GM19467 (cell line): Measurements from ENCODE around the gene NYNRIN.
A peak's percentile ranks its signal among the peaks of the same experiment; 100 is the strongest.

ENCODE experiments used
- ATAC-seq: cut with Tn5 transposase; IDR thresholded peaks from one replicate; pipeline ENCODE4 v1.9.1; 2021; ENCODE audit warnings: mild to moderate bottlenecking, moderate library complexity; ENCODE audit not compliant: unreplicated experiment

Gene NYNRIN

DNA sequence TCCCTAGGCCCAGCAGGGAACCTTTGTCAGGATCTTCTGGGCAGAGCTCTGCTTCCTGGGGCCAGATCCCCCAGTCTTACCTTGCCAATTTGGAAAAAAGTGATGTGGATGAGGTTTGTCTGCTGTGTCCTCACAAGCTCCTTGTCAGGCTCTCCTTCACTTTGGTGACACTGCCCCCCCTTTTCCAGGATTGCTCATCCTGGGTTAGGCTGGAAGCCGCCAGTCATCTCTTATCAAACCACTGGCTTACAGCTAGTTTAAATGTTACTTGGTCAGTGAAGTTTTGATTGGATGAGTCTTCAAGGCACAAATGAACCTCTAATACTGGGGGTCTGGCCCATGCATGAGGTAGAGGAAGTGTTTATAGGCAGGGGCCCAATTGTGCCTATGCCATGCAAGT lies 15.3 kb downstream of the NYNRIN start:
- no peak for ATAC-seq

DNA sequence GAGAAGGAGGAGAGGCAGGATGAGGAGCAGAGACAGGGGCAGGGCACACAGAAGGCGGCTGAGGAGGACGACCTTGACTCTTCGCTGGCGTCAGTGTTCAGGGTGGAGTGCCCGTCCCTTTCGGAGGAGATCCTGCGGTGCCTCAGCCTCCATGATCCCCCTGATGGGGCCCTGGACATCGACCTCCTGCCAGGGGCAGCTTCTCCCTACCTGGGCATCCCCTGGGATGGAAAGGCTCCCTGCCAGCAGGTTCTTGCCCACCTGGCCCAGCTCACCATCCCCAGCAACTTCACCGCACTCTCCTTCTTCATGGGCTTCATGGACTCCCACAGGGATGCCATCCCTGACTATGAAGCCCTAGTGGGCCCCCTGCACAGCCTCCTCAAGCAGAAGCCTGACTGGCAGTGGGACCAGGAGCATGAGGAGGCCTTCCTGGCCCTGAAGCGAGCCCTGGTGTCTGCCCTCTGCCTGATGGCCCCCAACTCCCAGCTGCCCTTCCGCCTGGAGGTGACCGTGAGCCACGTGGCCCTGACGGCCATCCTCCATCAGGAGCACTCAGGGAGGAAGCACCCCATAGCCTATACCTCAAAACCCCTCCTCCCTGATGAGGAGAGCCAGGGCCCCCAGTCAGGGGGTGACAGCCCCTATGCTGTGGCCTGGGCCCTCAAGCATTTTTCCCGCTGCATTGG lies 16.1 kb downstream of the NYNRIN start:
- ATAC-seq = no peak

DNA sequence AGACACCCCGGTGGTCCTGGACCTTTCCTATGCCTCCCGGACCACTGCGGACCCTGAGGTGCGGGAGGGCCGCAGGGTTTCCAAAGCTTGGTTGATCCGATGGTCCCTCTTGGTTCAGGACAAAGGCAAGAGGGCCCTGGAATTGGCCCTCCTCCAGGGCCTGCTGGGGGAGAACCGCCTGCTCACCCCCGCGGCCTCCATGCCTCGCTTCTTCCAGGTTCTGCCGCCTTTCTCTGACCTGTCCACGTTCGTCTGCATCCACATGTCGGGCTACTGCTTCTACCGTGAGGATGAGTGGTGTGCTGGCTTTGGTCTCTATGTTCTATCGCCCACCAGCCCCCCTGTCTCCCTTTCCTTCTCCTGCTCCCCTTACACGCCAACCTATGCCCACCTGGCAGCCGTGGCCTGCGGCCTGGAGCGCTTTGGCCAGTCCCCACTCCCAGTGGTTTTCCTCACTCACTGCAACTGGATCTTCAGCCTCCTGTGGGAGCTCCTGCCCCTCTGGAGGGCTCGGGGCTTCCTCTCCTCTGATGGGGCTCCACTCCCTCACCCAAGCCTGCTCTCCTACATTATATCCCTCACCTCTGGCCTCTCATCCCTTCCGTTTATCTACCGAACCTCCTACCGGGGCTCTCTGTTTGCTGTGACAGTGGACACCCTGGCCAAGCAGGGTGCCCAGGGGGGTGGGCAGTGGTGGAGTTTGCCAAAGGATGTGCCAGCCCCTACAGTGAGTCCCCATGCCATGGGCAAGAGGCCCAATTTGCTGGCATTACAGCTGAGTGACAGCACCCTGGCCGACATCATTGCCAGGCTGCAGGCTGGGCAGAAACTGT lies 16.8 kb downstream of the NYNRIN start:
- ATAC-seq = no peak

DNA sequence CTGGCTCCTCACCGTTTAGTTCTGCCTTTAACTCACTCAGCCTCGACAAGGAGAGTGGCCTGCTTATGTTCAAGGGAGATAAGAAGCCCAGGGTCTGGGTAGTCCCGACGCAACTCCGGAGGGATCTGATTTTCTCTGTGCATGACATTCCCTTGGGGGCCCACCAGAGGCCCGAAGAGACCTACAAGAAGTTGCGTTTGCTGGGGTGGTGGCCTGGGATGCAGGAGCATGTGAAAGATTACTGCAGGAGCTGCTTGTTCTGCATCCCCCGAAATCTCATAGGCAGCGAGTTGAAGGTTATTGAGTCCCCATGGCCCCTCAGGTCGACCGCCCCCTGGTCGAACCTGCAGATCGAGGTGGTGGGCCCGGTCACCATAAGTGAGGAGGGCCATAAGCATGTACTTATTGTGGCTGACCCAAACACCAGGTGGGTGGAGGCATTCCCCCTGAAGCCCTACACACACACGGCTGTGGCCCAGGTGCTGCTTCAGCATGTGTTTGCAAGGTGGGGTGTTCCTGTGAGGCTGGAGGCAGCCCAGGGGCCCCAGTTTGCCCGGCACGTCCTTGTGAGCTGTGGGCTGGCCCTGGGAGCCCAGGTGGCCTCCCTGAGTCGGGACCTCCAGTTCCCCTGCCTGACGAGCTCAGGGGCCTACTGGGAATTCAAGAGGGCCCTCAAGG lies 17.6 kb downstream of the NYNRIN start:
- ATAC-seq = no peak

DNA sequence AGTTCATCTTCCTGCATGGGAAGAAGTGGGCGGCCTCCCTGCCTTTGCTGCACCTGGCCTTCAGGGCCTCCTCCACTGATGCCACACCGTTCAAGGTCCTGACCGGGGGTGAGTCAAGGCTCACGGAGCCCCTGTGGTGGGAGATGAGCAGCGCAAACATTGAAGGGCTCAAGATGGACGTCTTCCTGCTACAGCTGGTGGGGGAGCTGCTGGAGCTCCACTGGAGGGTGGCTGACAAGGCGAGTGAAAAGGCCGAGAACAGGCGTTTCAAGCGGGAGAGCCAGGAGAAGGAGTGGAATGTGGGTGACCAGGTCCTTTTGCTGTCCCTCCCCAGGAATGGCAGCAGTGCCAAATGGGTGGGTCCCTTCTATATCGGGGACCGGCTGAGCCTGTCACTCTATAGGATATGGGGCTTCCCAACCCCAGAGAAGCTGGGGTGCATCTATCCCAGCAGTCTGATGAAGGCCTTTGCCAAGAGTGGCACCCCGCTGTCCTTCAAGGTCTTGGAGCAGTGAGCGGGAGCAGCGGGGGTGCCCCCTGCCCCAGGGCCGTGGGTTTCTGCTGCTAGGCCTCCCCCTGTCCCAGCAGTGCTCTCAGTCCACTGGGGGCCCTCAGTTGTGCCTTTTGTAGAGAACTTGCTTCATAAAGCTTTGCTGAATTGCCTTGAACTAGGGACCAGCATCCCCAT lies 18.3 kb downstream of the NYNRIN start:
- no peak for ATAC-seq

DNA sequence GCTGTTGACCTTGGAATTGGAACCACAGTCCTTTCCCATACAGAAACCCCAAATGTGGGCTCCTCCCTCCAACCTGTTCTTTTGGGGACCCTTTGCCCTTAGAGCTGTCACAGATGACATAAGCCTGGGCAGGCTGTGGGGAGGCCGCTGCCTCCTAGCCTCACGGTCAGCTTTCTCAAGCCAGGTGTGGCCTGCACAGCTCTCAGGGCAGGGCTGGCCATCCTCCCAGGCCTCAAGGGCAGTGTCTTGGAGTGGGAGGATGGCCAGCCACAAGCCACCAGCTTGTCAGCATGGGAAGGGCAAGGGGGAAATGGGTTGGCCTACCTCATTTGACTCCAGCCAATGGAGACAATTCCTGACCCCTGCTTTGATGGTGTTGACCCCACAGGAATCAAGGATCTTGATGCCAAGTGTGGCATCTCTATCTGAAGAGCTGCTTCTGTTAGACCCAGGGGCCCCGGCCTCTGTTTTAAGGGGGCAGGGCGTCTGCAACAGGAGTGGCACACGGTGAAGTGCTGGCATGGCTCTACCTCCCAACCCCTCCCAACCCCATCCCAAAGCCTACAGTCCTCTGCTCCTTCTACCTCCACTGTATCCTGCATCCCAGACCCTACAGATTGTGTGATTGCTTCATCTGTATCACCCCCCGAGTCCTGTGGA lies 19.2 kb downstream of the NYNRIN start:
- ATAC-seq = no peak

DNA sequence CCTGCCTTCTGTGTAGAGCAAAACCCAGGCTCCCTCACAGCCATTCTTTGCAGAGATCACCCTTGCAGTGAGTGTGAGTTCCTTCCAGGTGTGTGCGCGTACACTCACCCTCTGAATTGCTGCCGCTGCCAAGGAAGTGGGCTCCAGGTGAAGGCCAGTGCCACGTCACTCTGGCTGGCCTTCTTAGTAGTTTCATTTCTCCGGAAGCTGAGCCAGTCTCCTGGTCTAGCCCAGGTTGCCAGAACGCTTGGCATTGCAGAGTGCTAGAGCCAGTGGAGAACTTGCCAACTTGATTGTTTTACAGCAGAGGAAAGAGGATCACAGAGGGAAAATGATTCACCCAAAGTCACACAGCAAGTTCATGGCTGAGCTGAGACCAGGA lies 19.7 kb downstream of the NYNRIN start:
- no peak for ATAC-seq

DNA sequence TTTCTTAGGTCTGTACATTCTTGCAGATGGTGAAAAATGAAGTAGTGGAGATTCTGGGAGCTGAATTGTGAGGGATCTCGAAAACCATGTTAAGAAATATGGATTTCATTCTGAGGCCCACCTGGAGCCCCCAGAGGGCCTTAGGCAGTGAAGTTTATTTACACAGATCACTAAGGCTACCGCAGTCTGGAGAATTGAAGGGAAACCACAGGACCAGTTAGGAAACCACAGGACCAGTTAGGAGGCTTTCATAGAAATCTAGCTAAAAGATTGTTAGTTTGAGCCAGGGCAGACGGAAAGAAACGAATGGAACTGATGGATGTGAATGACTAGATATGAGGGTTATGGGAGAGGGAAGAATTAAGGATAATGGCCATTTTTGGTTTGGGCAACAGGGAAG lies 23.5 kb downstream of the NYNRIN start:
- ATAC-seq = no peak

DNA sequence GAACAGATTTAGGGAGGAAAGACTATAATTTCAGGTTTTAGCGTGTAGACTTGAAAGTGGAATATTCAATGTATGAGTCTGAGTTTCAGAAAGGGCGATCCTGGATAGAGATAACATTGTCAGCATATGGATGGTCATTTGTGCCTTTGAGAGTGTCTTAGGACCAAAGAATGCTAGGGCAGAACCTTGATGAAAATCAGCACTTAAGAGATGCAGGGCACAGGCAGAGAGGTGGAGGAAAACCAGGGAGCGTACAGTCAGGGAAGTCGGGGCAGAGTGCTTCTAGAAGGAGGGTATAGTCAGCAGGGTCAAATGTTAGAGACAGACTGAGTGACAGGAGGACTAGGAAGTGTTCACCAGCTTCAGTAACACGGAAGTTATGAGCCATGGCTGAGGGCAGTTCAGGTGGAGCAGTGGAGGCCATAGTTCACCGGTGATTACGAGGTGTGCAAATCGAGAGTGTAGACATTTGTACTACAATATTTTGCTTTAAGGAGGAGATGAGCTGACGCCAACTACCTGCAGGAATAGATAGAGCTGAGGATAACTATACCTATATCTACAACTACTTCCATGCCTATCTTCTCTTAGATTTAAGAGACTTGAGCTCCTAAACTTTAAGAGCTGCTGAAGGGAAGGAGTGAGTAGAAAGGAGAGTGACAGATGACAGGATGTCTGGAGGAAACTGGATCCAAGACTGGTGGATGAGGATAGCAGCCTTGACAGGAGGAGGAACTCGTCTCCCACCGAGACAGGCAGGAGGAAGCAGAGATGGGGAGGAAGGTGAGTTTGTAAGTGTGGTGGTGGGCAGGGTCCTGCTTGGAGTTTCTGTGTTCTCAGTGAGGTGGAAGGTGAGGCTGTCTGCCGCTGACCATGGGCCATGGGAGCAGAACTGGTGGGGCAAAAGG lies 24.1 kb downstream of the NYNRIN start:
- no peak for ATAC-seq

DNA sequence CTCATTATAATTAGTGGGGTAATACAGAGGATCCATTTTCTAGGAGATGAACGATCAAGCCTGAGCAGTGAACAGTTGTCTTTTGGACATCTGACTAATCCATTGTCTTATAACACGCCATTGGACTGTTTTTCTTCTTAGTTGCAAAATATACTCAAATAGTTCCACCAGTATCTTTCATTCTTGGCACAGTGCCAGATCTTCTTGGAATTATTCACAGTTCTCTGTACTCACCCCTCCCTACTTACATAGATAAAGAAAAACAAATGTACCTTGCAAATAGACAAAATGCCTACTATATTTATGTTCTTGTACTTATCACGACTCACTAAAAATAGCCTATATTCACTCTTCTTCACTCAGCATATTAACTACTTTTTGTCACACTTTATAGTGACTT lies 26.9 kb downstream of the NYNRIN start:
- ATAC-seq = no peak

DNA sequence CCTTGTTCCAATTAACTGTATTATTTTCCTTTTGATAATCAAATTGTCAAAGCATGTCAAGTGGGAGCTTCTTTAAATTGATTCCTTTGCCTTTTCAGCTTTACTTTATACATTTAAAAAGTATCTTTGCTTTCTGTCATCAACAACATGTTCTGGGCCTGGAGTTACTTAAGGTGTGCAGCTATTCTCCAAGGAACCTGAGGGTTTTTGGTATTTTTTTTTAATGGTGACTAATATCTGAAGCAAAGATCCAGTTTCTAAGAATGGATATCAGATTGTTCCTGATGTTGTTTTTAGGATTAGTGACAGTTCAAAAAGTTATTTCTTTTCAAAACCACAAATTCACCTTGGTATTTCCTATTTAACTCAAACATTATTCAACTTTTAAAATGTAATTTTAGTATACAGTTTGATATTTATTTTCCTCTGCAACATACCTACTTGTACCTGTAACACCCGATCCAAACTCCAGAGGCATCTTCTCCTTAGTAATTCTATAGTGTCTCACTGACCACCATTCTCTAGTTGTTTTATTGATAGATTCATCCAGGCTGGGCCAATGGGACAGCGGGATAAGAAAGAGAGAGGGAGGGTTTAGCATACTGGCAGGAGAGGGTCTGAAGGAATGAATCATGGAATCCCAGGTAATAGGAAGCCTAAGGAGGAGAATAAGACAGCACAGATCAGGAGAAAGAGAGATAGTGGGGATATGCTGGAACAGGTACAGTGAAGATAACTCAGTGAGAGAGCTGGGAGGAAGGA lies 27.5 kb downstream of the NYNRIN start:
- no peak for ATAC-seq

DNA sequence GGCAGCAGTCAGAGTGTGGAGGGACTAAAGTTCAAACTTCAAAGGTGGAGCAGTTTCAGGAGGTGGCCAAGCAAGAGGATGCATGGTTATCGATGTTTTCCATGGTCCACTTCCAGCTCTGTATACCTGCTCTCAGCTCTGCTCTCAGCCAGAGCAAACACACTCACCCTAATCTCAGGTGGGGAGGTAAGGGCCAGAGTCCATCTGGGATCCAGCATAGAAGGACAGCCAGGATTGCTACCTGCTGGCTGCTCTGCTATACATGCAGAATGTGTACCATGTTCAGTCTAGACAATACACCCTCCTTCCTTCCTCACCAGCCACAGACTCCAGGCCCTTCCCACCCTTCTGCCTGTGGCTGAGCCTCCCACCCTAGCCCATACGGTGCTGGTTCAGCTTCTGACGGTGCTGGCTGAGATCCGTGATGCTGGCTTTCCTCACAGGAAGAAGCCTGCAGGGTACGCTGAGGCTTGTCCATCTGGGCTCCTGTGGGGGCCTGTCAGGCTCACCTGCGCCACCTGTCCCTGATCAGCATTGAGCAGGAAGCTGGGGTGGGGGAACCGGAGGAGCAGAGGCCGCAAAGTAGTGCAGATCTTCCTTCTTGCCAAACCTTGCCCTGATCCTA lies 28.2 kb downstream of the NYNRIN start:
- no peak for ATAC-seq

DNA sequence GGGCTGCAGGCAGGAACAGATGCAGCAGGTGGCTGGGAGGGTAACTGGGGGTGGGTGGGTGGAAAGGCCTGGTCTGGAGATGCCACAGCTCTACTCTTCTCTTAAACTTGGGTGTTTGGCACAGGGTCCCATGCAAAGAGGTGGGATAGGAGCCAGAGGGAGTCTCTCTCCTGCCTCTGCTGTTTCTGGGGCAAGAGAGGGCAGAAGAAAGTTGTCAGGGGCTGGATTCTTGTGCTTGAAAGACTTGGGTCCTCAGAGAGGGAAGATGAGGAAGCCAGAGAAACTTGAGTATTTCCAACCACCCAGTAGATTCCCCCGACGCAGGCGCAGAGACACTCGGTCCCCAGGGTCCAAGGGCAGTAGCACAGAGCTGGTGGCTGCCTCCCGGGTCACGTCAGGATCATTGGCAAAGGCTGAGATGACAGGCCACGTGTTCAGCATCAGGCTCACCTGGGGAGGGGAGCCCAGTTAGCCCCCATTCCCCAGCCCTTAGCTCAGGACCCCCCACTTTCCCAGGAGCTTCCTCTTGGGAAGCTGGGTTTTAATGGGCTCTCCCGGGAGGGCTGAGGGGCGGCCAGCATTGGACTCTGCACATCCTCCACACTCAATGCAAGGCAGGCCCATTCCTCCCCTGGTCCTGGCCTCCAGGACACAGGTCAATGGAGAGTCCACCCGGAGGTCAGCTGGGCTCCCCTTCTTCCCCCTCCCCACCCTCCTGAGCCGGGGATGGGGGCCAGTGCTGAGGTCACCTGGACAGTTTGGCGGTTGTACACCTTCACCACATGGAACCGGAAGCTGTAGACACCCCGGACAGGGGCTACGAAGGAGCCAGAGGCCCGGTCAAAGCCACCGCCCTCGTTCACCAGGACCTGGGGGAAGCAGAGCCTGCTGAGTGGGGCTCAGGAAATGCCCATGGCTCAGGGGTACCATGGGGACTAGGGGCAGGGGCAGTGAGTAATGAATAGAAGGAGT lies 29.0 kb downstream of the NYNRIN start:
- no peak for ATAC-seq

DNA sequence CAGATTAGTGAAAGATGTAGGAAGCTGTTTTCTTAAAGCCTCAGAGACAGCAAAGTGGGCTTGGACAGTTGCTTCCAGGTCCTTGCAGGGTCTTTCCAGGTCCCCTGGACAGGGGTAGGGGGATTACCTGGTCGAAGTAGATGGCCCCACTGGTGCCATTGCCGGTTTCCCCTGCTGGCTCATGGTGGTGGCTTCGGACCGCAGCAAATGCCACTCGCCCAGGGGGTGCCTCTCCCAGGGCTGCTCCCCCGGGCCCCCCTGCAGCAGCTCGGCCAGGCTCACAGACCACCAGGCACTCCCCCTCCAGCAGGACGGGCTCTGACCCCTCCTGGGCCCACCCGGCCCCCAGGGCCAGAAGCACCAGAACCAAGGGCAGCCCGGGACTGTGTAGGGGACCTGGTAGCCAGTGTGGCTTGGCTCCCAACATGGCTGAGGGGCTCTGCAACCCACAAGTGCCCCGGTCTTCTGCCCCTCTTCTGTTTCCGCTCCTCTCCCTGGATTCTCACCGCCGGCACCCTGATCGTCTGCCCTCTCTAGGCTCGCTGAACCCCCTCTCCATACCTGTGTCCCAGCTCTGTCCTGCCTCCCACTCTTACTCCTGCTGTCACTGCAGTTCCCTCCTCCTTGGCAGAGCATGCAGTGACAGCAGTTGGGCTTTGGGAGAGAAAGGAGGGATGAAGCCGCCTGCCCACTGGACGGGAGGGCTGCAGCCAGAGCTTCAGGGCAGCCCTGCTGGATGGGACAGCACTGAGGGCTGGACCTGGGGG lies 30.0 kb downstream of the NYNRIN start:
- no peak for ATAC-seq

DNA sequence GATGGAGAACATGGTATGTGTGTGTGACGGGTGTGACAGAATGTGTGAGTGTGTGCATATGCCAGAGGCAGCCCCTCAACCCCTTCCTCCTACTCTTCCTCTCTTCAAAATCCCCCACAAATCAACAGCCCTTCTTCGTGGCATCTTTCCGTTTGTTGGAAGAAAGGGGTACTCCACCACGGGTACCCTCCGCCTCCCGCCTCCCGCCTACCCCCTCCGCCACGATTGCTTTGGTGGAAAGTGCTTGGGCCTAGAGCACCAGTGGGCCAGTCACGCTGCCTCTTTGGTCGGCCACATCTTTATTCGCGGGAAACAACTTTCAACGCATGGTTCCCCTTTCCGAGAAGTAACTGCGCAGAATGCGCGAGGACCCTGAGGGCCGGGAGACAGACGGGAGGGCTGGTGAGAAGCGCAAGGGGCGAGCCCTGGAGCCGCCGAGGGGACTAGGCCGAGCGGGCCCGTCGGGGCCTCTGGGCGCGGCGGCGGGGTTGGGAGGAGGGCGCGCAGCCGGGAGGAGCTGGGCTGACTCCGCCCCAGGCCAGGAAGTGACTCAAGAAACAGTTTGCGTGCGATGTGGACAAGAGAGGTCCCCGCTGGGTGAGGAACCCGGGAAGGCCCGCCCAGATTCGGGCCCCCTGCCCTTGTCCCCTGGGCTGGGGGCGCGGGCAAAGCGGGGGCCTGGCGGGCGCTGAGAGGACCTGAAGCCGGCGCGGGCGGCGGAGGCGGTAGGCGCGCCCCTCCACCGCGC lies 30.8 kb downstream of the NYNRIN start, which contains the start of the genes CBLN3 and KHNYN:
CBLN3 (minus strand) TSS at position 274 of the 748 bp plus-strand sequence. CDS start 614 bp downstream, outside the sequence.
KHNYN (plus strand) TSS at position 560 of the 748 bp plus-strand sequence. CDS start 777 bp downstream, outside the sequence.
- ATAC-seq = peak; percentile 81
